SK-N-DZ (cell line): Measurements from ENCODE around the gene CREB3L2.
"Not testable (repeated sequence)": the region's sequence is repeated elsewhere in the genome, so short reads cannot be mapped to it uniquely, and the experiment has no call there.

Experiments
- DNase-seq: peaks from one replicate; pipeline ENCODE4 v3.0.0-alpha.2; 2015; ENCODE audit warnings: low spot score

CREB3L2 gene

GRCh38 chr7:138014201-138014600 lies 12.3 kb upstream of the CREB3L2 start:
- not testable (repeated sequence) for DNase-seq

GRCh38 chr7:138009350-138009653 lies 7.4 kb upstream of the CREB3L2 start:
- DNase-seq, result no peak

GRCh38 chr7:138008588-138009349 lies 6.9 kb upstream of the CREB3L2 start:
- DNase-seq, result peak; percentile 66

- DNase-seq, result no peak
Observed at GRCh38 chr7:138008019-138008587, 6.2 kb upstream of the CREB3L2 start.

GRCh38 chr7:138006106-138006505 lies 4.2 kb upstream of the CREB3L2 start:
- no peak for DNase-seq

- DNase-seq, result no peak
Observed at GRCh38 chr7:138004936-138005335, 3.0 kb upstream of the CREB3L2 start.

- no peak for DNase-seq
Observed at GRCh38 chr7:138004046-138004445, 2.2 kb upstream of the CREB3L2 start.

- no peak for DNase-seq
Observed at GRCh38 chr7:138002828-138003189, 923 bp upstream of the CREB3L2 start.

GRCh38 chr7:138002096-138002827 lies 376 bp upstream of the CREB3L2 start:
- peak; percentile 100 for DNase-seq

- DNase-seq, result peak; percentile 11
Observed at GRCh38 chr7:138000081-138000701, 1.7 kb downstream of the CREB3L2 start.

GRCh38 chr7:137999496-138000080 lies 2.3 kb downstream of the CREB3L2 start:
- DNase-seq, result no peak

- no peak for DNase-seq
Observed at GRCh38 chr7:137998250-137998649, 3.6 kb downstream of the CREB3L2 start.

GRCh38 chr7:137996871-137997270 lies 5.0 kb downstream of the CREB3L2 start:
- no peak for DNase-seq

- DNase-seq, result no peak
Observed at GRCh38 chr7:137996386-137996851, 5.5 kb downstream of the CREB3L2 start.

GRCh38 chr7:137994216-137994615 lies 7.7 kb downstream of the CREB3L2 start:
- no peak for DNase-seq

GRCh38 chr7:137993395-137993743 lies 8.5 kb downstream of the CREB3L2 start:
- no peak for DNase-seq

- no peak for DNase-seq
Observed at GRCh38 chr7:137992550-137993394, 9.1 kb downstream of the CREB3L2 start.

- no peak for DNase-seq
Observed at GRCh38 chr7:137992104-137992549, 9.8 kb downstream of the CREB3L2 start.

- DNase-seq, result no peak
Observed at GRCh38 chr7:137990251-137990941, 11.5 kb downstream of the CREB3L2 start.

- DNase-seq, result no peak
Observed at GRCh38 chr7:137989590-137989989, 12.3 kb downstream of the CREB3L2 start.
